ENCODE measurements around the gene FOXE1.

DNA sequence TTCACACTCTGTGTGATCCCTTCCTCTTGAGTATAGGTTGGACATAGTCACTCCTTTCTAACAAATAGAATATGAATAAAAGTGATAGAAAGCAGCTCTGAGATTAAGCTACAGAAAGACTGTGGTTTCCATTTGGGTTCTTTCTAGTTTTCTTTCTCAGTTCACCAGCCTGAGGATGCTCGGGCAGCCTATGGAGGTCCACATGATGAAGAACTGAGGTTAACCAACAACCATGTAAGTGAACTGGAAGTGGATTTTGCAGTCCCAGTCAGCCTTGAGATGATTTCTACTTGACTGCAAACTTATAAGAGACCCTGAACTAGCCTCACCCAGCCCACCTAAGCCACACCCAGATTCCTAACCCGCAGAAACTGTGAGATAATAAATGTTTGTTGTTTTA lies 10.1 kb upstream of the FOXE1 start:
- TF ChIP-seq, protein P1, sequence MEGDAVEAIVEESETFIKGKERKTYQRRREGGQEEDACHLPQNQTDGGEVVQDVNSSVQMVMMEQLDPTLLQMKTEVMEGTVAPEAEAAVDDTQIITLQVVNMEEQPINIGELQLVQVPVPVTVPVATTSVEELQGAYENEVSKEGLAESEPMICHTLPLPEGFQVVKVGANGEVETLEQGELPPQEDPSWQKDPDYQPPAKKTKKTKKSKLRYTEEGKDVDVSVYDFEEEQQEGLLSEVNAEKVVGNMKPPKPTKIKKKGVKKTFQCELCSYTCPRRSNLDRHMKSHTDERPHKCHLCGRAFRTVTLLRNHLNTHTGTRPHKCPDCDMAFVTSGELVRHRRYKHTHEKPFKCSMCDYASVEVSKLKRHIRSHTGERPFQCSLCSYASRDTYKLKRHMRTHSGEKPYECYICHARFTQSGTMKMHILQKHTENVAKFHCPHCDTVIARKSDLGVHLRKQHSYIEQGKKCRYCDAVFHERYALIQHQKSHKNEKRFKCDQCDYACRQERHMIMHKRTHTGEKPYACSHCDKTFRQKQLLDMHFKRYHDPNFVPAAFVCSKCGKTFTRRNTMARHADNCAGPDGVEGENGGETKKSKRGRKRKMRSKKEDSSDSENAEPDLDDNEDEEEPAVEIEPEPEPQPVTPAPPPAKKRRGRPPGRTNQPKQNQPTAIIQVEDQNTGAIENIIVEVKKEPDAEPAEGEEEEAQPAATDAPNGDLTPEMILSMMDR (IDR thresholded peaks at IDR 0.05; ENCODE audit: low read depth, low read length, missing input control): no peak
- TF ChIP-seq GABPA (IDR thresholded peaks at IDR 0.05 in 1 of 2, conservative IDR thresholded peaks at IDR 0.05 in 1 of 2) (no peak), TAF1 (conservative IDR thresholded peaks at IDR 0.05) (no peak), SP1 (IDR thresholded peaks at IDR 0.05) (no peak), FOXA1 (IDR thresholded peaks at IDR 0.05) (no peak)
- TF ChIP-seq, protein P2, sequence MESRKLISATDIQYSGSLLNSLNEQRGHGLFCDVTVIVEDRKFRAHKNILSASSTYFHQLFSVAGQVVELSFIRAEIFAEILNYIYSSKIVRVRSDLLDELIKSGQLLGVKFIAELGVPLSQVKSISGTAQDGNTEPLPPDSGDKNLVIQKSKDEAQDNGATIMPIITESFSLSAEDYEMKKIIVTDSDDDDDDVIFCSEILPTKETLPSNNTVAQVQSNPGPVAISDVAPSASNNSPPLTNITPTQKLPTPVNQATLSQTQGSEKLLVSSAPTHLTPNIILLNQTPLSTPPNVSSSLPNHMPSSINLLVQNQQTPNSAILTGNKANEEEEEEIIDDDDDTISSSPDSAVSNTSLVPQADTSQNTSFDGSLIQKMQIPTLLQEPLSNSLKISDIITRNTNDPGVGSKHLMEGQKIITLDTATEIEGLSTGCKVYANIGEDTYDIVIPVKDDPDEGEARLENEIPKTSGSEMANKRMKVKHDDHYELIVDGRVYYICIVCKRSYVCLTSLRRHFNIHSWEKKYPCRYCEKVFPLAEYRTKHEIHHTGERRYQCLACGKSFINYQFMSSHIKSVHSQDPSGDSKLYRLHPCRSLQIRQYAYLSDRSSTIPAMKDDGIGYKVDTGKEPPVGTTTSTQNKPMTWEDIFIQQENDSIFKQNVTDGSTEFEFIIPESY (IDR thresholded peaks at IDR 0.05): no peak
- TF ChIP-seq, protein P3, sequence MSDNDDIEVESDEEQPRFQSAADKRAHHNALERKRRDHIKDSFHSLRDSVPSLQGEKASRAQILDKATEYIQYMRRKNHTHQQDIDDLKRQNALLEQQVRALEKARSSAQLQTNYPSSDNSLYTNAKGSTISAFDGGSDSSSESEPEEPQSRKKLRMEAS (IDR thresholded peaks at IDR 0.05): no peak

Data from liver (tissue), 3 donors.